Measurements from ENCODE around the gene PAFAH2. TPM values are rescaled to one million over a fixed set of nuclear protein-coding genes. Genes with fewer than 3 reads are reported as not detected.

Gene PAFAH2
- total RNA-seq, 1 experiment from 2014 or later = 8.4 TPM

DNA sequence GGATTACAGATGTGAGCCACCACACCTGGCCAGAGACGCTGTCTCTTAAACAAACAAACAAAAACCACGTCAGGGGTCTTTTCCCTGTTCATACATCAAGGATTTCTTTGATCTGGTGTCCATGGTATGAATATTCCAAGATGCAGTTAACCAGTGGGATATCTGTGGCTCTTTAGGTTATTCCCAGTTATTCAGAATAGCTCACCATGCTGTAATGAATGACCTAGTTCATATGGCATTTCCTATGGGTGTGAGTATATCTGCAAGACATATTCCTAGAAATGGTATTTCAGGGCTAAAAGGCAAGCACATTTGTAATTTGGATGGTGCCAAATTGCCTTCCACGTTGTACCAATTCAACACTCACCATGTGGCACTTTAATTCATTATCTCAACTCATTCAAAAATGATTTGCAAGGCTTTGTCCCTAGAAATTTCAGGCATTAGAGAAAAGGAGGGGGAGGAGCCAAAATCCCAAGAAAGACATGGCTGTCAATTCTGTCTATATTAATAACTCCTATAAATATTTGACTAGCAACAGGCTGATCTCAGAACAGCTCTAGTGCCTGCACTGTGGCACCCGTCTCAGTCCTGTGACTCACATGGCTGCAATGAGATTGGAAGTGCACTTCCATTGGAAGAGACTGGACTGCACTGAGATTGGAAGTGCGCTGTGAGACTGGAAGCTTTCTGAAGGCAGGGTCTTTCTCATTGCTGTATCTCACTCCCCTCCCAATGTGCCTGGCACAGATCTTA, 85.6 kb downstream of the PAFAH2 start:
- H3K9me3 Mint-ChIP-seq (ENCODE audit: low read depth, unreplicated experiment) = no peaks in the 10 kb centered on the region
- H3K4me3 Mint-ChIP-seq (ENCODE audit: low read depth, unreplicated experiment) = no peak overlapping the region
- intact Hi-C loops (cut with micrococcal nuclease; ENCODE audit: unreplicated experiment) = no loop called here
- TF ChIP-seq, protein P1, sequence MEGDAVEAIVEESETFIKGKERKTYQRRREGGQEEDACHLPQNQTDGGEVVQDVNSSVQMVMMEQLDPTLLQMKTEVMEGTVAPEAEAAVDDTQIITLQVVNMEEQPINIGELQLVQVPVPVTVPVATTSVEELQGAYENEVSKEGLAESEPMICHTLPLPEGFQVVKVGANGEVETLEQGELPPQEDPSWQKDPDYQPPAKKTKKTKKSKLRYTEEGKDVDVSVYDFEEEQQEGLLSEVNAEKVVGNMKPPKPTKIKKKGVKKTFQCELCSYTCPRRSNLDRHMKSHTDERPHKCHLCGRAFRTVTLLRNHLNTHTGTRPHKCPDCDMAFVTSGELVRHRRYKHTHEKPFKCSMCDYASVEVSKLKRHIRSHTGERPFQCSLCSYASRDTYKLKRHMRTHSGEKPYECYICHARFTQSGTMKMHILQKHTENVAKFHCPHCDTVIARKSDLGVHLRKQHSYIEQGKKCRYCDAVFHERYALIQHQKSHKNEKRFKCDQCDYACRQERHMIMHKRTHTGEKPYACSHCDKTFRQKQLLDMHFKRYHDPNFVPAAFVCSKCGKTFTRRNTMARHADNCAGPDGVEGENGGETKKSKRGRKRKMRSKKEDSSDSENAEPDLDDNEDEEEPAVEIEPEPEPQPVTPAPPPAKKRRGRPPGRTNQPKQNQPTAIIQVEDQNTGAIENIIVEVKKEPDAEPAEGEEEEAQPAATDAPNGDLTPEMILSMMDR (IDR thresholded peaks at IDR 0.05; ENCODE audit: unreplicated experiment) = no peak
- H3K27ac Mint-ChIP-seq (ENCODE audit: unreplicated experiment) = no peak overlapping the region
- no peak for DNase-seq
- BruUV-seq (replicated peaks) = no TSS peak
- CTCF ChIA-PET = interaction anchor here (0.6 kb wide), 1 partner anchor 71 kb away, joined by 3 read pairs; no protein-coding TSS in a partner anchor
- H3K4me1 Mint-ChIP-seq (ENCODE audit: low read depth, unreplicated experiment) = peaks cover 3% of the 10 kb centered on the region
- H3K36me3 Mint-ChIP-seq (ENCODE audit: insufficient read depth, unreplicated experiment) = peaks cover 8% of the 10 kb centered on the region
- H3K27me3 Mint-ChIP-seq (ENCODE audit: unreplicated experiment) = peaks cover 7% of the 10 kb centered on the region

DNA sequence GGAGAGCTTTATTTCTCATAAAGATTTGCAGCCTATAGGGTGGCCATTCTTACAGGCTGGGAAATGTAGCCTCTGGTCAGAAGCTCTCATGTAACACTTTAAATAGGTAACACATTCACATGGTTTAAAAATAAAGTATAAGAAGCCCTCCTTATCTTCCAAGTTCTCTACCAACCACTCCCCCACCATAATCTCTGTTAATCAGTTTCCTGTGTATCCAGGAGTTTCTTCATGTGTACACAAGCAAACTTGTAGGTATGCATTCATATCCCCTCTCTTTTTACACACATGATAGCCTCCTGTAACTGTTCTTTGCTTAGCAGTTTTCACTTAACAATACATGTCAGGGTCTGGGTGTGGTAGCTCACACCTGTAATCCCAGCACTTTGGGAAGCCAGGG, 86.7 kb downstream of the PAFAH2 start:
- DNase-seq = no peak
- intact Hi-C loops (cut with micrococcal nuclease; ENCODE audit: unreplicated experiment) = no loop called here

More for the DNA sequence above, 86.7 kb downstream of the PAFAH2 start:
- H3K27ac Mint-ChIP-seq (ENCODE audit: unreplicated experiment) = no peak overlapping the region
- TF ChIP-seq, protein P1 (IDR thresholded peaks at IDR 0.05; ENCODE audit: unreplicated experiment) = no peak
- H3K27me3 Mint-ChIP-seq (ENCODE audit: unreplicated experiment) = no peaks in the 10 kb centered on the region
- H3K36me3 Mint-ChIP-seq (ENCODE audit: insufficient read depth, unreplicated experiment) = peaks cover 16% of the 10 kb centered on the region
- BruUV-seq (replicated peaks) = no TSS peak
- H3K9me3 Mint-ChIP-seq (ENCODE audit: low read depth, unreplicated experiment) = no peaks in the 10 kb centered on the region
- H3K4me3 Mint-ChIP-seq (ENCODE audit: low read depth, unreplicated experiment) = no peak overlapping the region
- CTCF ChIA-PET = no interaction called here
- peaks cover 9% of the 10 kb centered on the region for H3K4me1 Mint-ChIP-seq (ENCODE audit: low read depth, unreplicated experiment)

Other genes starting within 250 kb of the PAFAH2 start
- gene SELENON, start 197.9 kb downstream of the PAFAH2 start, total RNA-seq (2022) = 39.6 and 40.6 TPM in 2 replicates
- 21.3 and 23.2 TPM in 2 replicates for gene MTFR1L, start 178.1 kb downstream of the PAFAH2 start, total RNA-seq (2022)
- 7.7 and 10.6 TPM in 2 replicates for gene AUNIP, start 138.6 kb downstream of the PAFAH2 start, total RNA-seq (2022)
- 13.6 and 15.9 TPM in 2 replicates for gene PAQR7, start 122.4 kb downstream of the PAFAH2 start, total RNA-seq (2022)
- gene STMN1, start 91.6 kb downstream of the PAFAH2 start, total RNA-seq (2022) = 205 and 242 TPM in 2 replicates
- not detected in 2 replicates for gene EXTL1, start 23.7 kb upstream of the PAFAH2 start, total RNA-seq (2022)
- not detected in 2 replicates for gene SLC30A2, start 48.1 kb upstream of the PAFAH2 start, total RNA-seq (2022)
- gene TRIM63, start 69.6 kb upstream of the PAFAH2 start, total RNA-seq (2022) = not detected in 2 replicates
- 11.4 and 11.9 TPM in 2 replicates for gene PDIK1L, start 113.8 kb upstream of the PAFAH2 start, total RNA-seq (2022)
- not detected in 2 replicates for gene FAM110D, start 161.0 kb upstream of the PAFAH2 start, total RNA-seq (2022)
- gene C1orf232, start 170.9 kb upstream of the PAFAH2 start, total RNA-seq (2022) = not detected in 2 replicates
- gene ZNF593, start 171.8 kb upstream of the PAFAH2 start, total RNA-seq (2022) = 22.2 and 23.1 TPM in 2 replicates
- not detected in 2 replicates for gene ZNF593OS, start 173.8 kb upstream of the PAFAH2 start, total RNA-seq (2022)
- 28.1 and 30.6 TPM in 2 replicates for gene CNKSR1, start 179.4 kb upstream of the PAFAH2 start, total RNA-seq (2022)
- gene CATSPER4, start 192.5 kb upstream of the PAFAH2 start, total RNA-seq (2022) = not detected in 2 replicates
- 19.9 and 24.6 TPM in 2 replicates for gene CEP85, start 236.1 kb upstream of the PAFAH2 start, total RNA-seq (2022)

All from Calu3 (cell line).